ENCODE data around the gene BARD1. TPM values are rescaled to one million over a fixed set of nuclear protein-coding genes. Genes with fewer than 3 reads are reported as not detected.

The BARD1 gene
- total and polyA plus RNA-seq, 2 of the 13 experiments (the other 11 are each of a cell fraction or from before 2014, with no cell fraction given), result 5.3 to 30.4 TPM

DNA sequence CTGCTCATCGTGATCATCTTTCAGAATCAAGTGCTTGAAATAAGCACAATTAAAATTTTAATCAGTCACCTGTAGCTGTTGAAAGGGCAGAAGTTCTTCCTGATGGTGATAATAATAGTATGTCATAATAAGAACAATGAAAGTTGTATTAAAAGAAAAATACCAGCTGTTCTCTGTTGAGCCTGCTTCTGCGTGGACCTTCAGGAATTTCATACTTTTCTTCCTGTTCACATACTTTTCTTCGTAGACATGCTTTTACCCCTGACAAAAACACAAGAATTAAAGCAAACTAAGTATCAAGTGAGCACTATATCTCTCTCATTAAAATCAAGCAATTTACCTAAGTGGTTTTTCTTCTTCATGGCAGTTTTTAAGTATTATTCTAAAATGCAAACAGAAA, 79.2 kb downstream of the BARD1 start:
- no peaks in the 10 kb centered on the region for H3K27me3 ChIP-seq (ENCODE audit: control insufficient read depth in 1 of 2, insufficient read depth in 2 of 2, low read length in 2 of 2)
- ChIA-PET CTCF (ENCODE audit: low intra/inter-chr PET ratio, low total read pairs) (no interaction called here), POLR2A (no interaction called here)
- TF ChIP-seq MEF2D (CRISPR knock-in tag; IDR thresholded peaks at IDR 0.05), result no peak
- no peak for TF ChIP-seq LBX2 (CRISPR knock-in tag; IDR thresholded peaks at IDR 0.05; ENCODE audit: borderline replicate concordance)
- TF ChIP-seq NFYB (CRISPR knock-in tag; IDR thresholded peaks at IDR 0.05), result no peak
- no peak for TF ChIP-seq NFE2L1 (CRISPR knock-in tag; IDR thresholded peaks at IDR 0.05; ENCODE audit: borderline replicate concordance)
- TF ChIP-seq ZNF44 (CRISPR knock-in tag; IDR thresholded peaks at IDR 0.05), result no peak
- no peak for TF ChIP-seq CBX1 (IDR thresholded peaks at IDR 0.05; ENCODE audit: low read depth)
- TF ChIP-seq NPAS2 (CRISPR knock-in tag; IDR thresholded peaks at IDR 0.05; ENCODE audit: borderline replicate concordance), result no peak
- TF ChIP-seq THAP7 (CRISPR knock-in tag; IDR thresholded peaks at IDR 0.05), result no peak
- no peak for TF ChIP-seq SRSF4 (IDR thresholded peaks at IDR 0.05; ENCODE audit: low read depth, low read length, poor library complexity, severe bottlenecking)
- TF ChIP-seq JUNB (CRISPR knock-in tag; IDR thresholded peaks at IDR 0.05; ENCODE audit: borderline replicate concordance), result no peak
- no peak for TF ChIP-seq SP1 (IDR thresholded peaks at IDR 0.05)
- no peak for TF ChIP-seq SP1 (CRISPR knock-in tag; IDR thresholded peaks at IDR 0.05)
- no peak for TF ChIP-seq EED (CRISPR knock-in tag; IDR thresholded peaks at IDR 0.05)
- no peak for TF ChIP-seq ZBTB14 (CRISPR knock-in tag; IDR thresholded peaks at IDR 0.05)
- TF ChIP-seq, protein P1, sequence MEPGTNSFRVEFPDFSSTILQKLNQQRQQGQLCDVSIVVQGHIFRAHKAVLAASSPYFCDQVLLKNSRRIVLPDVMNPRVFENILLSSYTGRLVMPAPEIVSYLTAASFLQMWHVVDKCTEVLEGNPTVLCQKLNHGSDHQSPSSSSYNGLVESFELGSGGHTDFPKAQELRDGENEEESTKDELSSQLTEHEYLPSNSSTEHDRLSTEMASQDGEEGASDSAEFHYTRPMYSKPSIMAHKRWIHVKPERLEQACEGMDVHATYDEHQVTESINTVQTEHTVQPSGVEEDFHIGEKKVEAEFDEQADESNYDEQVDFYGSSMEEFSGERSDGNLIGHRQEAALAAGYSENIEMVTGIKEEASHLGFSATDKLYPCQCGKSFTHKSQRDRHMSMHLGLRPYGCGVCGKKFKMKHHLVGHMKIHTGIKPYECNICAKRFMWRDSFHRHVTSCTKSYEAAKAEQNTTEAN (CRISPR knock-in tag; conservative IDR thresholded peaks at IDR 0.05), result no peak
- no peak overlapping the region for H3K9ac ChIP-seq (ENCODE audit: insufficient read depth, low read depth, low read length)
- no peak overlapping the region for H3K27ac ChIP-seq (ENCODE audit: extremely low read length, insufficient read depth, low read length)
- in situ Hi-C loops (cut with HindIII; ENCODE audit: extremely low pct_ligation_motif_present, low pct_unique_long_range_greater_than_20kb) (no loop called here), intact Hi-C loops (cut with micrococcal nuclease; ENCODE audit: unreplicated experiment) (no loop called here)
- no peak for DNase-seq (ENCODE audit: low spot score)
- no peak for FAIRE-seq
- H3K36me3 ChIP-seq (replicated peaks in 1 of 2; ENCODE audit: control insufficient read depth in 1 of 2, insufficient read depth in 2 of 2, low read length in 2 of 2), result peaks cover 5 to 25% of the 10 kb centered on the region in 2 experiments
- H3K4me1 ChIP-seq (ENCODE audit: insufficient read depth, low read length), result no peaks in the 10 kb centered on the region
- no peak overlapping the region for H2AFZ ChIP-seq (ENCODE audit: low read length)
- no peak overlapping the region for H3K4me3 ChIP-seq (replicated peaks in 1 of 3; ENCODE audit: insufficient read depth in 1 of 3, low read depth in 2 of 3, low read length in 3 of 3)
- ATAC-seq, result no peak
- H3K4me2 ChIP-seq (ENCODE audit: low read depth, low read length), result no peak overlapping the region
- H3K79me2 ChIP-seq (ENCODE audit: insufficient read depth, low read length), result no peaks in the 10 kb centered on the region
- no peaks in the 10 kb centered on the region for H4K20me1 ChIP-seq (ENCODE audit: insufficient read depth, low read length)
- H3K9me3 ChIP-seq (ENCODE audit: low read length), result no peaks in the 10 kb centered on the region
- BruUV-seq (replicated peaks), result no TSS peak
- WGBS (ENCODE audit: low lambda C conversion rate), result 97% methylated on average over 3 of the region's 3 CpGs
